Measurements from ENCODE around the gene IMMP2L.

Gene IMMP2L

DNA sequence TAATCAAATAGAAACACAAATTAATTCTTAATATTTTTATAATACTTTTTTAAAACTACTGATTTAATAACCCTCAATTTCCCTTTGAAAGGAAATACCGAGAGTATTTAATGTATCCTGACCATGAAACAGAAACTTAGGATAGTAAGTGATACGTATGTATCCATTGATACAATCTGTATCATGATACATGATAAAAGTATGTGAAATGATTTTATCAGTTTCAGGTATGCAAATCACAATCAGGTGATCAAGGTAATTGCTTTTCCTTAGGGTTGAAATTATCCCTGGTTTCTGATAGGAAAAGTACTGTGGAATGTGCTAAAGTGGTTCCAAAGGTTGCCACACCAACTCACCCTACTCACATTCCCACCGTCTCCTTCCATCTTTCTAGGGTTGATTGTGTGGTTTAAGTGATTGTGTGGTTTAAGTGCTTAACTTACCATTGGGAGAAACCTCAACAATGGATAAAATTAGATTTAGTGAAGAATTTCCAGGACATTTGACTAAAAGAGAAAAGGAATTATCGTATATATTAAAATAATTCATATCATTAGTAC is 333.0 kb downstream of the IMMP2L start:
- TF ChIP-seq, protein P1, sequence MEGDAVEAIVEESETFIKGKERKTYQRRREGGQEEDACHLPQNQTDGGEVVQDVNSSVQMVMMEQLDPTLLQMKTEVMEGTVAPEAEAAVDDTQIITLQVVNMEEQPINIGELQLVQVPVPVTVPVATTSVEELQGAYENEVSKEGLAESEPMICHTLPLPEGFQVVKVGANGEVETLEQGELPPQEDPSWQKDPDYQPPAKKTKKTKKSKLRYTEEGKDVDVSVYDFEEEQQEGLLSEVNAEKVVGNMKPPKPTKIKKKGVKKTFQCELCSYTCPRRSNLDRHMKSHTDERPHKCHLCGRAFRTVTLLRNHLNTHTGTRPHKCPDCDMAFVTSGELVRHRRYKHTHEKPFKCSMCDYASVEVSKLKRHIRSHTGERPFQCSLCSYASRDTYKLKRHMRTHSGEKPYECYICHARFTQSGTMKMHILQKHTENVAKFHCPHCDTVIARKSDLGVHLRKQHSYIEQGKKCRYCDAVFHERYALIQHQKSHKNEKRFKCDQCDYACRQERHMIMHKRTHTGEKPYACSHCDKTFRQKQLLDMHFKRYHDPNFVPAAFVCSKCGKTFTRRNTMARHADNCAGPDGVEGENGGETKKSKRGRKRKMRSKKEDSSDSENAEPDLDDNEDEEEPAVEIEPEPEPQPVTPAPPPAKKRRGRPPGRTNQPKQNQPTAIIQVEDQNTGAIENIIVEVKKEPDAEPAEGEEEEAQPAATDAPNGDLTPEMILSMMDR (IDR thresholded peaks at IDR 0.05) = no peak

- TF ChIP-seq, protein P1 (IDR thresholded peaks at IDR 0.05) = no peak
These were observed 333.9 kb downstream of the IMMP2L start for GRCh38 chr7:111228437-111228836.

- TF ChIP-seq, protein P1 (IDR thresholded peaks at IDR 0.05) = no peak
These were observed 335.5 kb downstream of the IMMP2L start for GRCh38 chr7:111226800-111227199.

GRCh38 chr7:111224354-111225231 is 337.7 kb downstream of the IMMP2L start:
- TF ChIP-seq, protein P1 (IDR thresholded peaks at IDR 0.05) = no peak

- TF ChIP-seq, protein P1 (IDR thresholded peaks at IDR 0.05) = no peak
These were observed 338.5 kb downstream of the IMMP2L start for GRCh38 chr7:111223802-111224253.

- TF ChIP-seq, protein P1 (IDR thresholded peaks at IDR 0.05) = no peak
These were observed 346.7 kb downstream of the IMMP2L start for GRCh38 chr7:111215550-111215949.

DNA sequence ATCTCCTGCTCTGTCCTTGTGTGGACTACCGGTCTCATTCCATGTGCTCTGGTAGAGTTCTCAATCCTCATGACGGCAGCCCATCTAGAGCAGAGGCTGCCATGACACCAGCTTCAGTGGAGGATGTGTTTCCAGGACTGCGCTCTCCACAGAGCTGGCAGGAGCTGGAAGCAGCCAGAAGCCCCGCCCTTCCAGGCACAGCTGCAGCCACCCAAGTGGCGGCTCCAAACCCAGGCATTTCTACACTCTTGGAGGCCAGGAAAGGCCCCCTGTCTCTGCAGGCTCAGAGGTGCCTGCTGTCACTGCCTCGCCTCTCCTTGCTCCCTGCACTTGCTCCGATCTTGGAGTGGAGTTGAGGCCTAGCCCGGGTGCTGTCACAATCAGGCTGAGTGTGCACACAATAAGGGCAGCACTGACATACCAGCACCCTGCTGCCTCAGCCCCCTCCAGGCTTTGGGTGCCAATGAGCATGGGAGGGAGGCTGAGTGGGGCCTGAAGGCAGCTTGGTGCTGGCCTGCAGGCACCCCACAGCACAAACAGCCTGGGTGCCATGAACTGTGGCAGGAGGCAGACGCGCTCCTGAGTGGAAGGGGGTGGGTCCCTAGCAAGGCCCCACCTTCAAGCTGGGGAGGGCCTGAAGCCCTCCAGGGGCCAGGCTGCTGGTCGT is 349.3 kb downstream of the IMMP2L start:
- TF ChIP-seq, protein P1 (IDR thresholded peaks at IDR 0.05) = no peak
